Measurements from ENCODE around the gene MCU.
A peak's percentile ranks its signal among the peaks of the same experiment; 100 is the strongest.
"Not testable (repeated sequence)": the region's sequence is repeated elsewhere in the genome, so short reads cannot be mapped to it uniquely, and the experiment has no call there.

The MCU gene

DNA sequence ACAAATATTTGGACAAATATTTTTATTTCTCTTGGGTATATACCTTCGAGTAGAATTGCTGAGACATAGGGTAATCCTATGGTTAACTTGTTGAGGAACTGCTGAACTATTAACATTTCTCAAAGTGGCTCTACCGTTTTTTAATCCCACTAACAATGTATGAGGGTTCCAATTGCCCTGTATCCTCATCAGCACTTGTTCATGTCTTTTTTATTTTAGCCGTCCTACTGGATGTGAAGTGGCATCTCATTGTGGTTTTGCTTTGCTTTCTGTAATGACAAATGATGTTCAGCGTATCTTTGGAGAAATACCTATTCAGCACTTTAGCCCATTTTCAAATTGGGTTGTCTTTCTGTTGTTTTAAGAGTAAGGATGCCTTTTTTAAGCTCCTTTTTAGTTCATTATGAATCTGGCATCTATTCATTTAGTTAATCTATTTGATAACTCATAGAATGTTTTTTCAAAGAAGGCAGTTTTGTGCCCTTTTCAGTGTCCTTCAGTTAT, 40.0 kb downstream of the MCU start:
- no peak for DNase-seq (ENCODE audit: low spot score)

DNA sequence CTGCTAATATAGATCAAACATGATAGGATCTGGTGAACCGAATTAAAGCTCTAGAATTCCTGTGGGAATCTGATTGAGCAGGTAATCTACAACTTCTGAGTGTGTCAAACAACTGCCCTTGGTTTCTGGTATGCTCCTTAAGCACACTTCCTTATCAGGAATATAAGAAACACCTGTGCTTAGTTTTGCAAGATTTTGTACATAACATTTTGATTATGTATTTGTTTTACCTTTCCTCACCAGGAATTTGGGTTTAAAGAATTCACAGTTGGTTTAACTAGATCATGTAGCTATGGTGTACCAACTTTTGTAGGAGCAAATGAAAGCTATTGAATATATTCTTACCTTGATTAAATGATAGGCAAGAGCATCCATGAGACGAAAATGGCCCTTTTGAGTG, 40.6 kb downstream of the MCU start:
- DNase-seq (ENCODE audit: low spot score) = no peak

DNA sequence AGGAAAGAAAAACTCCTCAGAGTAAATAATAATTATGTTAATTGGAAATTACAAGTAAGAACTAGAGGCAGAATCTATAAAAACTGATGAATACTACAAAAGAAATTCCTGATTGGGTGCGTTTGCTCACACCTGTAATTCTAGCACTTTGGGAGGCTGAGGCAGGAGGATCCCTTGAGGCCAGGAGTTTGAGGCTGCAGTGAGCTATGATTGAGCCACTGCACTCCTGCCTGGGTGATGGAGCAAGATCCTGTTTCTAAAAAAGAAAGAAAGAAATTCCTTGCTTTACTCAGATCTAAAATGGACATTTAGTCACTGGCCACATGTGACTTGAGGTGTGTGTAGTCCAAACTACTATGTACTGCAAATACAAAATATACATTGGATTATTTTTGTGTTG, 42.0 kb downstream of the MCU start:
- no peak for DNase-seq (ENCODE audit: low spot score)

DNA sequence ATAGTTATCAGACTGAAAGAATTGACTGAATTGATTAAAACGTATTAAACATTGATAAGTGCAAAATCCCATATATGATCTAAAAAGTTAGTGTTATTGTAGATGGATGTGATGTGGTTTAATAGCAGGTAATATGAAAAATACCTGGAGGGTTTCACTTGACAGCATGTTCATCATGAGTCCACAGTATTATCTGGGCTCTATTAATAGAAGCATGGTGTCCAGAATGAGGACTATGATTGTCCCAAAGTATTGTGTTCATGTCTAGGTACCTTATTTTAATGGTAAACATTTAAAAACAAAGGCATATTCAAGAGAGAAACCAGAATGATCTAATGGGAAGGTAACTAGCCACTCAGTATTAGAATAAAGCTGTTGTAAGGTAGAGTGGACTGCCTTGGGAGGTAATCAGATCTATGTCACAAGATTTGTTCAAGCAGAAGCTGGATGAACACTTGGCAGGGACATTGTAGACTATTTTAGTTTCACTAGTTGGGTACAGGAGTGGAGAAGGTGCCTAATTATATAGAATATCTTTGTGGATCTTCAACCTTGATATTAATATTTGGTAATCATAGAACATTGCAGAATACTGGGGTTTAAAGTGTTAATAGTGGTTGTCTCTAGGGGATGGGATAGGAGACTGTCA, 43.5 kb downstream of the MCU start:
- no peak for DNase-seq (ENCODE audit: low spot score)

DNA sequence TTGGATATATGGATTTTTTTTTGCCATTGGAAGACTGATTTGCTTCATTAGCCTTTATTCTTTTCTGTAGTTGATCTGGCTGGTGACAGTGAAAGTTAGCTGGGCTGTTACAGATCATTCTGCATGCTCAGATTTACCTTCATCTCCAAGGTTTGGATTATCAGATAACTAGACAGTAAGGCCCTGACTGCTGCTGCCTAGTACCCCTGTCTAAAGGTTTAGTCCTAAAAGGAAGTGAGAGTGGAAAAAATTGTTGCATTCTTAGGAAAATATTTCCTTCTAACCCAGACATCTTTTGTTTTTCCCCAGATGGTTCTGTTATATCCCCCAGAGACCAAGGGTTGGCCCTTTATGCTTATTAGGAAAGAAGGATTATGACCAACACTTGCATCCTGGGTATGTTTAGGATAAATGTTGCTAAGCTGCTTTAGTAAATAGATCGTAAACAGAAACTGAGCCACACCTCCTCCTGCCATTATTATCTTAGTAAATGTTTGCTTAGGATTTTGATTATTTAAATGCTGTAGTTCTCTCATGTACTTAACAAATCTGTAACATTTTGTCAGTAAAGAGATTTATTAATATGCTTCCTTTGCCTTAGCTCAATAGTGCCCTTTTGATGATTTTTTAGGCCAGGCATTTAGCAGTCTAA, 44.4 kb downstream of the MCU start:
- DNase-seq (ENCODE audit: low spot score) = peak; percentile 10

DNA sequence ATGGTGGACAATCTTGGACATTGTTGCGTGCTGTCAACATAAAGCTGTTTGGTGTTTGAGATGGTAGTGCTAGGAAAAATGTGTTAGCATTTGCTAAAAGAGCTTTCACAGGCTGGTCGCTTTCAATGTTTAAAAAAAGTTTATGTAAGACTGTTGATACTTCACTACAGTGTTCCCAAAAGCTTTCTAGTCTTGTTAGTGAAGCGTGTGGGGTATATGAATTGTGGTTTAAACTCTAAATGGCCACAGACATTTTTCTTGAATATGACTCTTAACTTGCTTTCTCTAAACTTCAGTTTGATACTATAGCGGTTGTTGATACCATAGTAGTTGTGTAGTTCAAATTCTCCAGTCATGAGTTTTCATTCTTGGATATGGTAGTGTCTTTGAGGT, 44.9 kb downstream of the MCU start:
- DNase-seq (ENCODE audit: low spot score) = no peak

DNA sequence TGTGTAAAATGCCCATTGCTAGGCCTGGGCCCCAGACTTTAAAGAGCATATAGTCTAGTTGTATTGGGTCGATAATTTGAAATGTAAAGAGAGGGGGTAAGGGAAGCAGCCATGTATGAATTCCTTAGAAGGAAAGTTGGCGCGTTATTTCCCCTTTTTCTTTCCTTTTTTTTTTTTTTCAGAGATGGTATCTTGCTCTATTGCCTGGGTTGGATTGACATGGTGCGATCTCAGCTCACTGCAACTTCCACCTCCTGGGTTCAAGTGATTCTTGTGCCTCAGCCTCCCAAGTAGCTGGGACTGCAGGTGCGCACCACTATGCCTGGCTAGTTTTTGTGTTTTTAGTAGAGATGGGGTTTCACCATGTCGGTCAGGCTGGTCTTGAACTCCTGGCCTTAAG, 45.4 kb downstream of the MCU start:
- not testable (repeated sequence) for DNase-seq (ENCODE audit: low spot score)

DNA sequence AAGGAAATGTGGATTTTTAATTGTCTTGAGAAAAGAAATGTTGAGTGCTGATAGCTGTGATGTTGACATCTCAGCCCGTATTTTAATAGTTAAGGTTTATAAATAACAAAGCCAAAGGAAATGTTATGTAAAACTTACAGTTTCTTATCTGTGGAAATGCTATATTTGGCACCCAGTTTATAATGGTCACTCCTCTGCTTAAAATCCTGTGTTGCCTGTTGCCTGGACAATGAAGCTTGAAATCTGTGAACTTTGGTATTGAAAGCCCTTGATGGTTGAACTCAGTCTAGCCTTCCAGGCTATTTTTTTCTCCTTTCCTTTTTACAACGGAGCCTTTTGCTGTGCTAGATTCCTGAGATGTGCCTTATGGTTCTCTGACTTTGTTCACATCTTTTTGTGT, 46.5 kb downstream of the MCU start:
- DNase-seq (ENCODE audit: low spot score) = no peak

DNA sequence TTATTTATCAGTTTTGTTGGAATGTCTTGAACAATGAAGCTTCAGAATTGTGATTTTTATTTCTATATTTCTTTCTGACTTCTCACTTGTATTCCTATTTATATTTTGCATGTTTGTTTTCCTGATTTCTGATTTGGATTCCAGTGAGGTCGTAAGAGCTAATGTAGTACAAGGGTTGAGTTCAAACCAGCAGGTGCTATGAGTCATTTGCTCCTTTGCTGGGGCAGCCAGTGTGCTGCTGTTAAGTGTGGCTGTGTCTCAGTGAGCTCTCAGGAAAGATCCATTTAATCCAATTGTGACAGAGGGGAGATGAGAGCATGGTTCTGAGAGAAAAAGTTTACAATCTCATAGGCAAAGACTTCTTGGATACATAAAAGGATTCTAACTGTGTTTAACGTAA, 48.6 kb downstream of the MCU start:
- no peak for DNase-seq (ENCODE audit: low spot score)

DNA sequence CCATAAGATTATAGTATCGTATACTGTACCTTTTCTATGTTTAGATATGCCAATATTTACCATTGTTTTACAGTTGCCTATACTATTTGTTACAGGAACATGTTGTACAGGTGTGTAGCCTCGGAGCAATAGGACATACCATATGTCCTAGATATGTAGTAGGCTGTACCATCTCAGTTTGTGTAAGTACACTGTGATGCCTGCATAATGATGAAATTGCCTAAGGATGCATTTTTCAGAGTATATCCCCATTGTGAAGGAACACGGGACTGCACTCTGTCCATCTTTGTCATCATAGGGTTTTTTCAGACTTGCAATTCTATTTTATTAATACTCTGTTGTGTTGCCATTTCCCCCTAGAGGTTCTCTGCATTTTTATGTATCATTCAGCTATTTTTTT, 50.1 kb downstream of the MCU start:
- no peak for DNase-seq (ENCODE audit: low spot score)

GRCh38 chr10:72742797-72743196, 50.9 kb downstream of the MCU start:
- no peak for DNase-seq (ENCODE audit: low spot score)

GRCh38 chr10:72744566-72744965, 52.6 kb downstream of the MCU start:
- DNase-seq (ENCODE audit: low spot score) = no peak

DNA sequence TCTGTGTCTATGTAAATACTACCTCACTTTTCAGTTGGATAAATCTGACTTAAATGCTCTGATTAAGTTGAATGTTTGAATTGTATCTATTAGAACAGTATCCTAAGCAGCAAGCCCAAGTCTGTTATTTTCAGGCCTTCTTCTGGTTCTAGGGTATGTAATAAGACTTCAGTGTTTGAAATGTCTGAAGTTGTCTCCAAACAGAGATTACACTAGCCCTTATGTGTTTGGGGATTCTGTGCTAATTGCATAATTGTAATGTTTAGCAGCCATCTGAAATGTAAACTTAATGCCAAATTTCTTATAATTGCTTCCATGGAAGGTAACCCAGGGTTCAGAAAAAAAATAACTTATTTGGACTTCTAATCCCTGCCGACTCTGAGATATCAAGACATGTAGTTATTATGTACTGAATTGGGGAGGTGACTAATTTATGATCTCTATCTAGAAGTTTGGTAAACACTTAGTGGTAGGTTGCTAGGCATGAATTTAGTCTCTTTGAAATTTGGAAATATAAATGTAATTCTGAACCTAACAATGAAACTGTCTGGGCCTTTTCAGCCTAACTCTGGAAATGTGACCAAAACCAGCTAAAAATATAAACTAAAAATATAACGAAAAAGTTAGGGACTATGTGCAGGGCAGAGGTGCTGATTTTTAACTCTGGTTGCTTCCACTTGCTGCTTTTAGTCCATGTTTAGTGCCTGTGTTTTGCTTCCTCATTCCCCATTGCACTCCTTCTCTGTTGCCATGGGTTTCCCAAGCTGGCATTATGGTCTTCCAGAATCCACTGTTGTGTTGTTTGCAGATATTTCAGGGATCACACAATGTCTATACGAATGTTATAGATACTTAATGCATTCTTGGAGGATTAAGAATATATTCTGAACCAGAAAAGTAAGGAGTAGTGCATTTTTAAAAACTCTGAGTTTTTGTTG, 54.8 kb downstream of the MCU start:
- no peak for DNase-seq (ENCODE audit: low spot score)

DNA sequence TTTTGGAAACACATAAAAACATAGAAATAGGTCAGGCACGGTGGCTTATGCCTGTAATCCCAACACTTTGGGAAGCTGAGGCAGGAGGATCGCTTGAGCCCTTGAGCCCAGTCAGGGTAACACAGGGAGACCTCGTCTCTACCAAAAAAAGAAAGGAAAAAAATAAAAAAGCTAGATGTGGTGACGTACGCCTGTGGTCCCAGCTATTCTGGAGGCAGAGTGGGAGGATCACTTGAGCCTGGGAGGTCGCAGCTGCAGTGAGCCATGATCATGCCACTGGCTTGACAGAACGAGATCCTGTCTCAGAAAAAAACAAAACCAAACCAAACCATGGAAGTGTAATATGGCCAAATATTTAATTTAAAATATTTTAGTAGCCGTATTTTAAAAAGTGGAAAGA, 55.6 kb downstream of the MCU start:
- no peak for DNase-seq (ENCODE audit: low spot score)

- no peak for DNase-seq (ENCODE audit: low spot score)
Measured at GRCh38 chr10:72753760-72754231, 61.9 kb downstream of the MCU start.

DNA sequence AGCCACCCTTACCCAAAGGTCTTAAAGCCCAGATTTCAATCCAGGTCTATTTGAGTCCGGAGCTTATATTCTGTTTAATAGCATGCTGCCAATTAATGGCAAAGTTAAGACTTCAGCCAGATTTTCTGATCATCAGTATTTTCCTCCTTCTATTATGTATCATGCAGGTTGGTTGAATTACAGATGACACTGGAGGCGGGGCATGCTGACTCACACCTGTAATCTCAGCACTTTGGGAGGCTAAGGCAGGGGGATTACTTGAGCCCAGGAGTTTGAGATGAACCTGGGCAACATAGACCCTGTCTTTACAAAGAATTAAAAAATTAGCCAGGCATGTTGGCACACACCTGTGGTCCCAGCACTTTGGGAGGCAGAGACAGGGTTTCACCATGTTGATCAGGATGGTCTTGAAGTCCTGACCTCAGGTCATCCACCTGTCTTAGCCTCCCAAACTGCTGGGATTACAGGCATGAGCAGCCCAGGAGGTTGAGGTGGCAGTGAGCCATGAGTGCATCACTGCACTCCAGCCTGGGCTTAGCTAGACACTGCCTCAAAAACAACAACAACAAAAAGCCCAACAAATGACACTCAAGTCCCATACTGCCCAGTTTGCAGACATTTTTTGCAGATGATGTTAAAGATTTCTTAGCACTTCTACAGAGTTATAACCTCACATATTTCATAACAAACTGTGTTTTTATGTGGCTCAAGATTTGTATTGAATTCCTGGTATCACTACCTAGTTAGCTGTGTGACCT, 62.5 kb downstream of the MCU start:
- DNase-seq (ENCODE audit: low spot score) = no peak

DNA sequence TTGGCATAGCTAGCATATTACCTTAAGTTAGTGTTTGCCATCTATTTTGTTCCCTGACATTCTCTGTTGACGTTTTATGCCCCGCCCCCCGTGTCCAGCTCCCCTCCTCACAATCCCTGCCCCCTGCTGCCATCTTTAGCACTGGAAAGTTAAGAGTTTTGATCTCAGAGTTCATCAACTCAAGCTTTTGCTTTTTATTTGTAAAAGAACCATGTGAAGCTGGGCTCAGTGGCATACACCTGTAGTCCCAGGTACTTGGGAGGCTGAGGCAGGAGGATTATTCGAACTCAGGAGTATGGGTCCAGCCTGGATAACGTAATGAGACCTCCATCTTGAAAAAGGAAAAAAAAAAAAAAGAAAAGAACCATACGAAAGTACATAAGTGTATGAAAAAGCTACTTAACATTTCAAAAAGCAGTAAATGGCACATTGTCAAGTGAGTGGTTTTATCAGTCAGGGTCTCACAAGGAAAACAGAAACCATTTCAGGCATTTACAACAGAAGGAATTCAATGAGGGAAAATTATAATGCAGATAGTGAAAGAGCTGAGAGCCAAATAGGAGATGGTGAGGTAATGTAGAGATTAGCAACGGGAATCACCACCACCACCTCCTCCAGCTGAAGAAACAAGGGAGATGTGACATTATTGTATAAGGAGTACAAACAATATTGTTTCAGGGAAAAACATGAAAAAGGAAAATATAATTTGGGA, 64.9 kb downstream of the MCU start:
- DNase-seq (ENCODE audit: low spot score) = no peak

DNA sequence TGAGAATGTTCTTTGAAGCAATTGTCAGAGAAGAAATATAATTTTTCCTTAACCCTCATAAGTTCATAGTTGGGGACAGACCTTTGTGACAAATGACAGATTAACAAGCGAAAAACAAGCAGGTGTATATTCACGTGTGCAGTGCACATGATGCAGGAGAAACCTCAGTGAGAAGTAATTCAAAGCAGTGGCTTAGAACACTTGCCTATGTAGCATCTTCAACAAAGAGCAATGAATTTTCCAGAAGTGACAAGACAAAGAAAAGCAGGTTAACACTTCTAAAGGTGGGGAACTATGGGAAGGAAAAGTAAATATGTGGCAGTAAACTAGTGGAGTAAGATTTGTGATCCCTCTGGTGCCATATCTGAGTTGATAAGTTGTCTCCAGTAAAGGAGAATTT, 65.8 kb downstream of the MCU start:
- no peak for DNase-seq (ENCODE audit: low spot score)

GRCh38 chr10:72758930-72759329, 67.0 kb downstream of the MCU start:
- DNase-seq (ENCODE audit: low spot score) = not testable (repeated sequence)

DNA sequence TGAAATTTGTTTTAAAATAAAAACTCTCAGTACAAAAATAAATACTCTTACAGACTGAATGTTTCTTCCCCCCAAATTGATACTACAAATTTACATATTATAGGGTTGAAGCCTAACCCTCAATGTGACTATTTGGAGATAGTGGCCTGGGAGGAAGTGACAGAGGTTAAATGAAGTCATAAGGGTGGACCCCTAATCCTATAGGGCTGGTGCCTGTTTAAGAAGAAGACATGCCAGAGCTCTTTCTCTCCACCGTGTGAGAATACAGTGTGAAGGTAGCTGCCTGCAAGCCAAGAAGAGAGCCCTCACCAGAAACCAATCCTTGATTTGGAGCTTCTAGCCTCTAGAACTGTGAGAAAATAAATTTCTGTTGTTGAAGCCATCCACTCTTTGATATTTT, 67.6 kb downstream of the MCU start:
- DNase-seq (ENCODE audit: low spot score) = no peak

GRCh38 chr10:72761498-72761897, 69.6 kb downstream of the MCU start:
- no peak for DNase-seq (ENCODE audit: low spot score)
